Fibroblast of pulmonary artery (primary cell): ENCODE results near the gene PCDH15.

Experiments
- DNase-seq: peaks from one replicate; pipeline ENCODE4 v3.0.0-alpha.2; 2010; ENCODE audit warnings: low read depth
- H3K4me3 ChIP-seq: replicated peaks from 2 replicates; pipeline ENCODE4 v1.5.1; 2011; ENCODE audit warnings: low read depth, mild to moderate bottlenecking, control low read depth, low read length, moderate library complexity
- TF ChIP-seq, protein P1 (sequence below): IDR thresholded peaks from 2 replicates; pipeline ENCODE4 v1.5.1; 2011; ENCODE audit warnings: mild to moderate bottlenecking, control low read depth, low read length, inconsistent platforms; ENCODE audit errors: missing control alignments

PCDH15 gene

DNA sequence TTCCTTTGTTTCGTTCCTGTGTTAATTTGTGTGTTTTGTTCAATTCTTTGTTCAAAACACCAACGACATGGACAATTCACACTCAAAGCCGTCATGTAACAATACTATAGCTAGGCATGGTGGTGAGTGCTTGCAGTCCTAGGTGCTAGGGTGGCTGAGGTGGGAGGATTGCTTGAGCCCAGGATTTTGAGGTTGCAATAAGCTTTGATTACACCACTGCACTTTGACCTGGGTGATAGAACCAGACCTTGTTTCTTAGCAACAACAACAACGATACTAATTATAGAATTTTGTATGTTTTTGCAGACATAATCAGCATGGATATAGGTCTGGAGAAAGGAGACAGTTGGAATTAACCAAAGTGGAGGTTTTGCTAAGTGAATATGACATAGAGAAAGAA is 936.2 kb downstream of the PCDH15 start:
- TF ChIP-seq, protein P1, sequence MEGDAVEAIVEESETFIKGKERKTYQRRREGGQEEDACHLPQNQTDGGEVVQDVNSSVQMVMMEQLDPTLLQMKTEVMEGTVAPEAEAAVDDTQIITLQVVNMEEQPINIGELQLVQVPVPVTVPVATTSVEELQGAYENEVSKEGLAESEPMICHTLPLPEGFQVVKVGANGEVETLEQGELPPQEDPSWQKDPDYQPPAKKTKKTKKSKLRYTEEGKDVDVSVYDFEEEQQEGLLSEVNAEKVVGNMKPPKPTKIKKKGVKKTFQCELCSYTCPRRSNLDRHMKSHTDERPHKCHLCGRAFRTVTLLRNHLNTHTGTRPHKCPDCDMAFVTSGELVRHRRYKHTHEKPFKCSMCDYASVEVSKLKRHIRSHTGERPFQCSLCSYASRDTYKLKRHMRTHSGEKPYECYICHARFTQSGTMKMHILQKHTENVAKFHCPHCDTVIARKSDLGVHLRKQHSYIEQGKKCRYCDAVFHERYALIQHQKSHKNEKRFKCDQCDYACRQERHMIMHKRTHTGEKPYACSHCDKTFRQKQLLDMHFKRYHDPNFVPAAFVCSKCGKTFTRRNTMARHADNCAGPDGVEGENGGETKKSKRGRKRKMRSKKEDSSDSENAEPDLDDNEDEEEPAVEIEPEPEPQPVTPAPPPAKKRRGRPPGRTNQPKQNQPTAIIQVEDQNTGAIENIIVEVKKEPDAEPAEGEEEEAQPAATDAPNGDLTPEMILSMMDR = no peak
- no peak for DNase-seq
- H3K4me3 ChIP-seq = no peak overlapping the region

DNA sequence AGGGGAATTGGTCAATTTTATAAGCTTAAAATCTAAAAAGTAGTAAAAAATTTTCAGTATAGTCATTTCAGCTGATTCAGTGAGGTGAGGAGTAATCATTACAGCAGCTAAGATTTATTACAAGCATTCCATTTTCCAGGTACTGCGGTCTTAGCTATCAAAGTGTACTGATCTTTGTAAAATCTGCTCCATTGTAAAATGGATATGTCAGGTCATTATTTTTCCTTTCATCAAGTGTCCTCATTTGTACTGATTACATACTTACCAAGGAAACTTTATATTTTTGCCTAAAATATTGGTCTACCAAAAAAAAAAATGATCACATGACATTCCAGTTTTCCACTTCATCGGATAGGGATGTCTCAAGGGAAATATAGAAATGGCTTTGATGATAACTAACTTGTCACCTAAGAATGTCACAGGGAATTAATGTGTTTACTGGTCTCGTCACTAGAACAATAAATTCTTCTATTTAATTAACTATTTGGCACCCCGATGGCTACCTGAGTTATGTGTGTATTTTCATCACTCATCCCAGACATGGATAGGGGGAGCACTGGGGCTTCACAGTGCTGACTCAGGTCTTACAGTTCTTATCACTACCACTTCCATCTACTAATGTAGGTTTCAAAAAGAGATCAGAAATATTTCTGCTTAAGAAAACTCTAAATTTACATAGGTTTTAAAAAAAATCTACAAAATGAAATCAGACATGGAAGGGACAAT is 948.4 kb downstream of the PCDH15 start:
- no peak for DNase-seq
- no peak overlapping the region for H3K4me3 ChIP-seq
- TF ChIP-seq, protein P1 = no peak

DNA sequence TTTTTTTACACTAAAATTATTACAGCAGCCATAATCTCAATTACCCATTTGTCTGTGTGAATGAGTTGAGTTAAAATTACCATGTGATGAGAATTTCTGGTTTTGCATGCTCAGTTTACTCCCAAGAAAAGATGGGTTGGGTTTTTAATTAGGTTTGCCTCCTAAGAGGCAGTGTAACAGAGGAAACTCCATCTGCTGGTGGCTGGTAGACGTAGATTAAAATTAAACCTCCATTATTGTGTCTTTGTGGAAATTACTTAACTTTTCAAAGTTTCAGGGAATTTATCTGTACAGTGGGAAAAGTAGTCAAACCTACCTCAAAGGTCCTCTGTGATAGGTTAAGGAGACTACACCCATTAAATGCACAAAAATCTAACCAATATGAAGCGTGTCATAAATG is 954.2 kb downstream of the PCDH15 start:
- TF ChIP-seq, protein P1 = no peak
- no peak for DNase-seq
- no peak overlapping the region for H3K4me3 ChIP-seq

DNA sequence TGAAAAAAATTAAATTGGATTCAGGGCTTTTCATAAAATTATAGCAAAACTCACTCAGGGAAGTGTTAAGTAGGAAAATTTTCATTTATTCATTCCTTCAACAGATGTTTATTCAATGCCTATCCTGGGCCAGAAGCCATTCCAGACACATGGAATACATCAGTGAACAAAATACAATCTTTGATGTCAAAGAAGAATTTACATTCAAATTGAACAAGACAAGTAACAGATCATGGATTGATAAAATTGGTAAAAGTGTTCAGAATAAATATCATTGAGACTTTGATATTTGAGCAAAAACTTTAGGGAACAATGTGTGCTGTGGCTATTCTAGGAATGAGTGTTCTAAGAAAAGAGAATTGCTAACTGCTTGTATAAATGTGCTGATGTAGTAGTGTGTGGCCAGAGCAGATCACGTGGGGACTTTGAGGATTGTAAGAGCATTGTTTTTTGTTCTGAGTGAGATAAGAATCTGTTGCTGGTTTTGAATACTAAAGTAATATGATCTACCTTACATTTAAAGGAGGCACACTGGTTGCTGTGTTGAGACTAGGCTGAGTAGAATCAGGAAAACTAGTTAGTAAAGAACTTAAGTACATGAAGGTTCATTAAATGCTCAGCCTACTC is 957.2 kb downstream of the PCDH15 start:
- TF ChIP-seq, protein P1 = no peak
- peak; percentile 29 for DNase-seq

DNA sequence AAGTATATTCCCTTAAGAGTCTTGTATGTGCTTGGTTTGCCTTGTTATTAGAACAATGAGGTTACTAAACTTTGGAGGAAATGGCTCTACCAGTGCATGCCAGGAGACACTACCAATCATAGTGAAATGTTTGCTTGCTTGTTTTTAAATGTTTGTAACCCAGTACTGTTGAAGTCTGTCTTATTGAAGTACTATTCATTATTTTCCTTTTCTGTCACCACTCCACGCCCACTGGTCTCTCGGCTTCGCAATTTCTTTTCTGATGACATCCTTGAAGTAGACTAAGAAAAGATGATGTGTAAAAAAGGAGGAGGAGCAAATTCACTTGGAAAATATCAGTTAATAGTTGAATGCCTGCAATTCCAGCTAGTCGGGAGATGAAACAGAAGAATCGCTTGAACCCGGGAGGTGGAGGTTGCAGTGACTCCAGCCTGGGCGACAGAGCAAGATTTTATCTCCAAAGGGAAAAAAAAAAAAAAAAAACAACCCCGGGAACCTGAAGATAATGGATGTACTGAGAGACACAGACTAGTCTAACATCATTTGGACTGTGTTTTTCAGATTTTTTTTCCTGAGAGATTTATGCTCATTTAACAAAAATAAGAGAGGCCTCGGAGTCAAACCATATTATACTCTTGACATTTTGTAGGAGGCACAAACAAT is 959.4 kb downstream of the PCDH15 start:
- TF ChIP-seq, protein P1 = no peak
- H3K4me3 ChIP-seq = no peak overlapping the region
- DNase-seq = no peak

More for the DNA sequence above, 957.2 kb downstream of the PCDH15 start:
- H3K4me3 ChIP-seq = no peak overlapping the region

DNA sequence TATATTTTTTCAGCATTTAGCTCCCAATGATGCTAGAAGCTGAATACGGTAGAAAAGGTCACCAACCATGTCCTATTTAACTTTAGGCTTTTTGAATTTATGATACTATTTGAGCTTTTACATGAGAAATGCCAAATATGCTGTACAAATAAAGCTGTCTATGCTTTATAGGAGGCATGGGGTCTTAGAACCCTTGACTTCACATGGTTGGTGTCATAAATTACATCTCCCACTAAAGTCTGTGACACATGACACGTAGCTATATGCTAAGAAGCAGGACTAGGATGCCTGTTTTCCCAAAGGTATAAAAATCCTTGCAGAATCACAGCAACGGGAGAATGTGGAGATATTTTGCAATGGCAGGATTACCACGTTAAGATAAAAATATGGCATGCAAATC is 960.4 kb downstream of the PCDH15 start:
- no peak for DNase-seq
- H3K4me3 ChIP-seq = no peak overlapping the region
- TF ChIP-seq, protein P1 = no peak
